Transverse colon (tissue), 4 donors: Measurements from ENCODE around the gene ABCC1. TPM values are rescaled to one million over a fixed set of nuclear protein-coding genes. Genes with fewer than 3 reads are reported as not detected.

Source experiments
- DNase-seq: peaks from one replicate; pipeline ENCODE4 v3.0.0-alpha.2; 2019
- H3K27ac ChIP-seq, 4 donors: fragments of 200-600 bp; sonication (generic); 2 replicates each; pipeline ENCODE4 v1.5.1; 2016 to 2018; ENCODE audit warnings: inconsistent platforms in 4 of 4
- H3K27me3 ChIP-seq: fragments of 200-600 bp; sonication (generic); 2 replicates; pipeline ENCODE4 v1.5.1; 2017; ENCODE audit warnings: inconsistent platforms
- H3K36me3 ChIP-seq, 4 donors: fragments of 200-600 bp; sonication (generic); 2 replicates each; pipeline ENCODE4 v1.5.1; 2017 to 2019; ENCODE audit warnings: inconsistent platforms in 4 of 4
- H3K4me1 ChIP-seq, 4 donors: fragments of 200-600 bp; sonication (generic); 2 replicates each; pipeline ENCODE4 v1.5.1; 2017 to 2020; ENCODE audit warnings: inconsistent platforms in 4 of 4
- H3K4me3 ChIP-seq, 4 donors: fragments of 200-600 bp; sonication (generic); 1 replicate in 1 of 4; 2 replicates in 3 of 4; pipeline versions ENCODE4 v1.5.1 to v1.6.1; 2017 to 2019; ENCODE audit warnings: inconsistent platforms in 4 of 4
- H3K9me3 ChIP-seq, 2 donors: fragments of 200-600 bp; sonication (generic); 2 replicates each; pipeline ENCODE4 v1.5.1; 2017 to 2019; ENCODE audit warnings: inconsistent platforms in 2 of 2
- CTCF ChIP-seq, 5 experiments: fragments of 200-600 bp in 3 of 5; fragments of 450-650 bp in 2 of 5; sonication (generic) in 3 of 5; IDR thresholded peaks; 1 replicate in 2 of 5; 2 replicates in 3 of 5; pipeline ENCODE4 v1.5.1; 2016 to 2017; ENCODE audit warnings: antibody characterized with exemption in 5 of 5, inconsistent platforms in 3 of 5, mild to moderate bottlenecking in 2 of 5, moderate library complexity in 1 of 5
- EP300 ChIP-seq: sonication (generic); formaldehyde crosslinking; IDR thresholded peaks from one replicate; pipeline ENCODE4 v1.6.1; 2017; ENCODE audit warnings: antibody characterized with exemption, low read depth
- POLR2A ChIP-seq: fragments of 450-650 bp; IDR thresholded peaks from one replicate; pipeline ENCODE4 v1.6.1; 2016; ENCODE audit warnings: antibody characterized with exemption, mild to moderate bottlenecking, moderate library complexity
- POLR2AphosphoS5 ChIP-seq, 3 donors: sonication (generic); formaldehyde crosslinking; IDR thresholded peaks; one replicate each; pipeline ENCODE4 v1.6.1; 2016; ENCODE audit warnings: antibody characterized with exemption in 3 of 3
- WGBS, 2 donors: methylation state at CpG; one replicate each; pipeline ENCODE4 v1.1.5; 2018; ENCODE audit warnings: low coverage in 1 of 2; 5-methylcytosine and 5-hydroxymethylcytosine counted together
- in situ Hi-C, 4 donors: fragments of 200-750 bp; cut with MboI; loops; one replicate each; pipeline versions ENCODE4 v1.15.0 to v1.15.1; 2017; ENCODE audit warnings: low sequenced_read_pairs in 3 of 4, low pct_ligation_motif_present in 1 of 4, low pct_unique_long_range_greater_than_20kb in 1 of 4
- intact Hi-C: fragments of 100-400 bp; cut with DNase I; formaldehyde crosslinking; loops from one replicate; pipeline ENCODE4 v1.15.1; 2023; ENCODE audit warnings: low total_unique reads
- total RNA-seq, 4 donors: library from RNA; depleted of rRNA; stranded (reverse); fragments of >200 nt; gene quantifications; one replicate each; pipeline ENCODE4 v1.1.0, GENCODE V29; 2016

ABCC1 gene
- total RNA-seq, 4 donors from 2014 or later, result 17.1 to 67.3 (median 36.9) TPM

- in situ Hi-C loops, result no loop called here
- H3K27ac ChIP-seq, result peak overlapping the region in 1 of 4 donors; percentile 9
Measured at GRCh38 chr16:15966420-15966819, 17.0 kb downstream of the ABCC1 start.

GRCh38 chr16:15966836-15967546 is 17.6 kb downstream of the ABCC1 start:
- H3K4me1 ChIP-seq, result peaks cover 7 to 24% (median 16%) of the 10 kb centered on the region in 4 donors
- intact Hi-C loops (no loop called here), in situ Hi-C loops (no loop called here)
- no peak for DNase-seq
- no peak overlapping the region for H3K27ac ChIP-seq
- no peaks in the 10 kb centered on the region for H3K27me3 ChIP-seq
- H3K9me3 ChIP-seq, result no peaks in the 10 kb centered on the region
- TF ChIP-seq EP300 (no peak), CTCF (IDR thresholded peaks at IDR 0.05) (no peak), POLR2A (no peak), POLR2AphosphoS5 (IDR thresholded peaks at IDR 0.05) (no peak)
- WGBS, 2 donors, result 40% methylated on average over 5 of the region's 5 CpGs; no CpG with 5 or more reads in 1 of the 2 donors
- H3K4me3 ChIP-seq, result no peak overlapping the region
- no peaks in the 10 kb centered on the region for H3K36me3 ChIP-seq

More at GRCh38 chr16:15966420-15966819, 17.0 kb downstream of the ABCC1 start:
- Histone ChIP-seq H3K27me3 (no peaks in the 10 kb centered on the region), H3K4me1 (peaks cover 7 to 24% (median 17%) of the 10 kb centered on the region in 4 donors), H3K9me3 (no peaks in the 10 kb centered on the region), H3K4me3 (no peak overlapping the region), H3K36me3 (no peaks in the 10 kb centered on the region)
- WGBS, 2 donors, result 65 to 74% methylated on average over 3 to 5 of the region's 5 CpGs
- no peak for DNase-seq
- intact Hi-C loops, result no loop called here
- no peak for TF ChIP-seq POLR2AphosphoS5 (IDR thresholded peaks at IDR 0.05)
- no peak for TF ChIP-seq CTCF (IDR thresholded peaks at IDR 0.05)
- no peak for TF ChIP-seq EP300
- no peak for TF ChIP-seq POLR2A

GRCh38 chr16:15967655-15968315 is 18.4 kb downstream of the ABCC1 start:
- H3K27ac ChIP-seq, result no peak overlapping the region
- H3K4me1 ChIP-seq, result peaks cover 7 to 24% (median 15%) of the 10 kb centered on the region in 4 donors
- in situ Hi-C loops, result no loop called here
- TF ChIP-seq CTCF (IDR thresholded peaks at IDR 0.05) (no peak), EP300 (no peak), POLR2A (no peak), POLR2AphosphoS5 (IDR thresholded peaks at IDR 0.05) (no peak)
- no peak overlapping the region for H3K4me3 ChIP-seq
- H3K36me3 ChIP-seq, result no peaks in the 10 kb centered on the region
- 92 to 95% methylated on average over 10 to 11 of the region's 11 CpGs for WGBS, 2 donors
- intact Hi-C loops, result no loop called here
- no peaks in the 10 kb centered on the region for H3K9me3 ChIP-seq
- H3K27me3 ChIP-seq, result no peaks in the 10 kb centered on the region
- no peak for DNase-seq

- H3K27me3 ChIP-seq, result no peaks in the 10 kb centered on the region
- H3K9me3 ChIP-seq, result no peaks in the 10 kb centered on the region
- TF ChIP-seq POLR2AphosphoS5 (IDR thresholded peaks at IDR 0.05) (no peak), EP300 (no peak), CTCF (IDR thresholded peaks at IDR 0.05) (no peak), POLR2A (no peak)
- intact Hi-C loops (no loop called here), in situ Hi-C loops (no loop called here)
- 92 to 100% methylated on average over 1 to 3 of the region's 3 CpGs for WGBS, 2 donors
- H3K4me1 ChIP-seq, result peaks cover 3 to 25% (median 8%) of the 10 kb centered on the region in 4 donors
- no peak for DNase-seq
- H3K27ac ChIP-seq, result no peak overlapping the region
- H3K4me3 ChIP-seq, result no peak overlapping the region
- no peaks in the 10 kb centered on the region for H3K36me3 ChIP-seq
Measured at GRCh38 chr16:15970202-15970601, 20.8 kb downstream of the ABCC1 start.
